GM12878 (cell line): ENCODE measurements around the gene LRP5. TPM values are rescaled to one million over a fixed set of nuclear protein-coding genes. Genes with fewer than 3 reads are reported as not detected.
A peak's percentile ranks its signal among the peaks of the same experiment; 100 is the strongest.

Experiments used
- ATAC-seq: fragments of 200-7000 bp; cut with Tn5 transposase; 3 replicates; pipeline ENCODE4 v1.9.1; 2020; ENCODE audit warnings: mild to moderate bottlenecking, moderate library complexity
- BruUV-seq: library from RNA; stranded (reverse); fragments of 400-500 nt; replicated peaks from 2 replicates; lab custom pipeline; 2021; lab: Mats Ljungman, UMichigan
- CTCF ChIA-PET: fragments of 300-600 bp; sonication (Branson Sonifier 250); formaldehyde crosslinking; extraction: SDS; loops from one replicate; lab custom pipeline; 2021; ENCODE audit warnings: inconsistent platforms; lab: Yijun Ruan, JAX
- POLR2A ChIA-PET: fragments of 350-600 bp; formaldehyde crosslinking; extraction: SDS; loops from one replicate; lab custom pipeline; 2021; ENCODE audit warnings: inconsistent platforms; lab: Charles Lee
- RAD21 ChIA-PET: fragments of 300-600 bp; sonication (Branson Sonifier 250); formaldehyde crosslinking; loops from one replicate; lab custom pipeline; 2023; ENCODE audit warnings: antibody characterized with exemption; ENCODE audit not compliant: unreplicated experiment; lab: Charles Lee
- SMC1A ChIA-PET: fragments of 300-600 bp; sonication (Branson Sonifier 250); formaldehyde crosslinking; loops from one replicate; lab custom pipeline; 2023; ENCODE audit not compliant: unreplicated experiment, uncharacterized antibody; lab: Charles Lee
- DNase-seq: peaks from one replicate; pipeline ENCODE4 v3.0.0-alpha.2; 2011; ENCODE audit warnings: low read depth, low spot score
- FAIRE-seq: peaks from 3 replicates; lab custom pipeline; 2011; peaks lifted over from hg19 to GRCh38; lab: Jason Lieb, UNC
- H2AFZ ChIP-seq: 2 replicates; pipeline ENCODE4 v1.6.0; 2011; ENCODE audit warnings: low read depth, low read length, control low read depth; ENCODE audit not compliant: control insufficient read depth
- H3K27ac ChIP-seq: 2 replicates; pipeline ENCODE4 v1.5.1; 2011; ENCODE audit warnings: control low read depth; ENCODE audit not compliant: control insufficient read depth, insufficient read depth
- H3K27me3 ChIP-seq, 2 experiments: replicated peaks in 1 of 2; 2 replicates each; pipeline versions ENCODE4 v1.6.0 to v1.6.1; 2011; ENCODE audit warnings: low read length in 1 of 2; ENCODE audit not compliant: control insufficient read depth in 2 of 2, insufficient read depth in 2 of 2
- H3K36me3 ChIP-seq, 2 experiments: 2 replicates each; pipeline ENCODE4 v1.5.1; 2011; ENCODE audit warnings: low read length in 1 of 2; ENCODE audit not compliant: control insufficient read depth in 2 of 2, insufficient read depth in 2 of 2
- H3K4me1 ChIP-seq: 2 replicates; pipeline ENCODE4 v1.6.1; 2011; ENCODE audit warnings: mild to moderate bottlenecking, low read length, moderate library complexity, mixed read lengths; ENCODE audit not compliant: control insufficient read depth, insufficient read depth
- H3K4me2 ChIP-seq: 2 replicates; pipeline ENCODE4 v1.6.0; 2011; ENCODE audit warnings: control low read depth; ENCODE audit not compliant: control insufficient read depth, insufficient read depth
- H3K4me3 ChIP-seq: fragments of 200-600 bp; sonication (generic); 2 replicates; pipeline ENCODE4 v1.5.1; 2016
- H3K79me2 ChIP-seq: 2 replicates; pipeline ENCODE4 v1.6.0; 2011; ENCODE audit warnings: low read length; ENCODE audit not compliant: control insufficient read depth, insufficient read depth
- H3K9ac ChIP-seq: 2 replicates; pipeline ENCODE4 v1.8.0; 2011; ENCODE audit warnings: low read length, control low read depth, mixed read lengths; ENCODE audit not compliant: control insufficient read depth, insufficient read depth
- H3K9me3 ChIP-seq: replicated peaks from 3 replicates; pipeline ENCODE4 v1.5.1; 2011; ENCODE audit warnings: mild to moderate bottlenecking, low read length; ENCODE audit not compliant: control insufficient read depth, insufficient read depth
- H4K20me1 ChIP-seq: 2 replicates; pipeline ENCODE4 v1.6.0; 2011; ENCODE audit not compliant: control insufficient read depth, insufficient read depth
- CHD2 ChIP-seq: IDR thresholded peaks from 2 replicates; pipeline ENCODE4 v1.6.1; 2011; ENCODE audit warnings: low read depth, low read length, improper control_type of control experiment, borderline replicate concordance
- EP300 ChIP-seq, 2 experiments: fragments of 150-350 bp in 1 of 2; IDR thresholded peaks; 2 replicates each; pipeline ENCODE4 v1.6.1; 2011 to 2012; ENCODE audit warnings: low read depth in 2 of 2, low read length in 2 of 2, borderline replicate concordance in 1 of 2, improper control_type of control experiment in 1 of 2, inconsistent platforms in 1 of 2; ENCODE audit not compliant: control insufficient read depth in 1 of 2
- IKZF1 ChIP-seq: fragments of 450-650 bp; conservative IDR thresholded peaks from 2 replicates; pipeline ENCODE4 v1.6.1; 2017; ENCODE audit warnings: antibody characterized with exemption, mild to moderate bottlenecking
- LARP7 ChIP-seq: fragments of 450-650 bp; IDR thresholded peaks from 2 replicates; pipeline ENCODE4 v1.6.1; 2017; ENCODE audit warnings: mild to moderate bottlenecking
- MLLT1 ChIP-seq: fragments of 450-650 bp; IDR thresholded peaks from 2 replicates; pipeline ENCODE4 v1.6.1; 2016; ENCODE audit warnings: mild to moderate bottlenecking
- MTA2 ChIP-seq: fragments of 450-650 bp; IDR thresholded peaks from 2 replicates; pipeline ENCODE4 v1.6.1; 2016; ENCODE audit warnings: low read depth, mild to moderate bottlenecking, moderate library complexity
- NFYA ChIP-seq: IDR thresholded peaks from 2 replicates; pipeline ENCODE4 v1.6.1; 2011; ENCODE audit warnings: low read depth, mild to moderate bottlenecking, low read length, improper control_type of control experiment, borderline replicate concordance
- NKRF ChIP-seq: fragments of 450-650 bp; conservative IDR thresholded peaks from 2 replicates; pipeline ENCODE4 v1.6.1; 2017; ENCODE audit warnings: mild to moderate bottlenecking, moderate library complexity
- NRF1 ChIP-seq: conservative IDR thresholded peaks from 2 replicates; pipeline ENCODE4 v1.6.1; 2011; ENCODE audit warnings: mild to moderate bottlenecking, low read depth, low read length, improper control_type of control experiment
- RELB ChIP-seq: fragments of 450-650 bp; IDR thresholded peaks from 2 replicates; pipeline ENCODE4 v1.6.1; 2017; ENCODE audit warnings: low read depth, mild to moderate bottlenecking, moderate library complexity
- TAF1 ChIP-seq: IDR thresholded peaks from 2 replicates; pipeline ENCODE4 v1.6.1; 2011; ENCODE audit warnings: mild to moderate bottlenecking, low read depth, low read length, borderline replicate concordance
- ZNF24 ChIP-seq: fragments of 450-650 bp; IDR thresholded peaks from 2 replicates; pipeline ENCODE4 v1.6.1; 2017; ENCODE audit warnings: antibody characterized with exemption, mild to moderate bottlenecking
- WGBS: methylation state at CpG from one replicate; pipeline ENCODE4 v1.1.6; 2016; ENCODE audit warnings: low lambda C conversion rate; ENCODE audit not compliant: insufficient replicate concordance, insufficient coverage; ENCODE audit errors: missing lambda C conversion rate; 5-methylcytosine and 5-hydroxymethylcytosine counted together
- in situ Hi-C: fragments of 300-500 bp; cut with MboI; formaldehyde crosslinking; loops from 9 replicates; pipeline ENCODE4 v1.14.3; 2018; ENCODE audit warnings: mixed read lengths
- intact Hi-C: fragments of 100-400 bp; cut with micrococcal nuclease; formaldehyde crosslinking; loops from one replicate; pipeline ENCODE4 v1.14.2; 2022; ENCODE audit not compliant: unreplicated experiment
- polyA plus RNA-seq, 11 experiments: library from polyadenylated mRNA; depleted of rRNA in 4 of 11; unstranded in 6 of 11; stranded (reverse) in 5 of 11; fragments of >200 nt; fragmentation: Nextera tagmentation in 4 of 11; fragmentation: Illumina TruSeq in 1 of 11; extraction: Ambion mirVana in 4 of 11; extraction: Trizol in 1 of 11; gene quantifications; 1 replicate in 1 of 11; 2 replicates in 10 of 11; pipeline versions ENCODE4 v1.2.1 to v1.2.3, GENCODE V29; 2011 to 2016; ENCODE audit warnings: inconsistent platforms in 2 of 11, missing spikeins in 2 of 11, low read depth in 1 of 11
- total RNA-seq, 4 experiments: library from RNA; depleted of rRNA in 3 of 4; stranded (reverse); fragments of >200 nt in 3 of 4; fragmentation: Illumina TruSeq in 1 of 4; extraction: Trizol in 1 of 4; gene quantifications; 2 replicates each; pipeline versions ENCODE4 v1.2.1 to v1.2.3, GENCODE V29; 2013 to 2021

The LRP5 gene
- total and polyA plus RNA-seq, 10 of the 15 experiments (the other 5 are each of a cell fraction or from before 2014, with no cell fraction given): 0.37 to 34.0 (median 6.6) TPM

DNA sequence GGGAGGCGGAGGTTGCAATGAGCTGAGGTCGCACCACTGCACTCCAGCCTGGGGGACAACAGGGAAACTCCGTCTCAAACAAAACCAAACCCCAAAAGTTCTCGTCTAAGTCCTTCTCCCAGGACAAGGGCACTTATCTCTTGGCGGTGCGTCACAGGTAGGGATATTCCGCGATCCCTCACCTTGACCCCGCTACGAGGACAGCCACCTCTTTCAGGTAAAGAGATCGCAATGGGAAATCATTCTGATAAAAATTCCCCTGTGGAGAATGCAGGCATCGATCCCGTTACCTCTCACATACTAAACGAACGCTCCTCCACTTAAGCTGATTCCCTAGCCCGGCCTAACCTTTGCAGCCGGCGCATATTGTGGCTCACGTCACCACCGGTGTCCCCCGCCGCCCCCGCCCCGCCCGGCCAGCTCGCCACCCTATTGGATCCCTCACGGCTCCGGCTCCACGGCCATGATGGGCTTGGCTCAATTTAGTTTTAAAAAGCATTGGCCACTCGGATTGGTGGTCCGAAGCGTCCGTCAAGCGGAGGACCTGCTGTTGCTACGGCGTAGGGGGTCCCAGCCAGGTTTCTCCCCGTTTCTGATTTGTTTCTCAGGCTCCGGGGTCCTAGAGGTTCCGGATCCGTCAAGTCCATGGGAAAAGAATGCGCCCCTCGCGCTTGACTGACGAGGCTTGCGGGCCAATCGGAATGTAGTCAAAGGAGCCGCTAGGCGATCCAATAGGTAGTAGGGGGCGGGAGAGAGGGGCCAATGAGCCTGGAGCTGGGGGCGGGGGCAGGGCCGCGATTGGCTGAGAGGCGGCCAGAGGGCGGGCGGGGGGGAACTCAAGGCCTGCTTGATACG, 147.7 kb downstream of the LRP5 start:
- BruUV-seq: TSS peak; percentile 99
- DNase-seq (peak; percentile 90), ATAC-seq (peak; percentile 93), FAIRE-seq (peak; percentile 94)
- ChIA-PET SMC1A (interaction anchor here (0.9 to 1.4 kb wide), 3 partner anchors 39 to 110 kb away, joined by 3 read pairs; no protein-coding TSS in a partner anchor), RAD21 (interaction anchor here (0.5 to 1.4 kb wide), 8 partner anchors 34 to 1915 kb away, joined by 3 to 7 read pairs (median 3); no protein-coding TSS in a partner anchor), POLR2A (interaction anchor here (0.6 to 1.0 kb wide), 5 partner anchors 31 to 696 kb away, joined by 3 to 6 read pairs (median 5); no protein-coding TSS in a partner anchor), CTCF (interaction anchor here (1.7 kb wide), 1 partner anchor 11 kb away, joined by 5 read pairs; no protein-coding TSS in a partner anchor)
- intact Hi-C loops: loop anchor here (5.0 to 10.0 kb wide), 2 partner anchors 193 to 435 kb away; no protein-coding TSS in a partner anchor
- peak overlapping the region; percentile 99 for H2AFZ ChIP-seq
- H3K9ac ChIP-seq: peak overlapping the region; percentile 95
- H3K27me3 ChIP-seq: no peaks in the 10 kb centered on the region
- in situ Hi-C loops: no loop called here
- peaks cover 10% of the 10 kb centered on the region for H4K20me1 ChIP-seq
- peaks cover 45% of the 10 kb centered on the region for H3K79me2 ChIP-seq
- no peaks in the 10 kb centered on the region for H3K9me3 ChIP-seq
- H3K4me1 ChIP-seq: peaks cover 2% of the 10 kb centered on the region; the same call in 1 of the 2 replicates
- WGBS: 6% methylated on average over 37 of the region's 56 CpGs
- H3K4me2 ChIP-seq: peak overlapping the region; percentile 90
- H3K27ac ChIP-seq: peak overlapping the region; percentile 97
- H3K4me3 ChIP-seq: peak overlapping the region; percentile 91
- no peaks in the 10 kb centered on the region; a peak in 1 of 4 replicates for H3K36me3 ChIP-seq
- TF ChIP-seq TAF1: no peak
- TF ChIP-seq NKRF: 0 out of 2 replicates have a peak, but pooled peaks have one; percentile 38
- TF ChIP-seq ZNF24: peak; percentile 99
- TF ChIP-seq EP300 (IDR thresholded peaks at IDR 0.05; ENCODE audit: borderline replicate concordance in 1 of 2, control insufficient read depth in 1 of 2, low read depth in 2 of 2, low read length in 2 of 2): peak in 1 of 2 experiments; percentile 70; a peak in 2 of 4 replicates
- TF ChIP-seq NFYA: peak; percentile 39; the same call in 1 of the 2 replicates
- TF ChIP-seq LARP7: peak; percentile 41; the same call in 1 of the 2 replicates
- peak; percentile 41; the same call in 1 of the 2 replicates for TF ChIP-seq RELB
- peak; percentile 30; the same call in 1 of the 2 replicates for TF ChIP-seq MTA2
- TF ChIP-seq NRF1: 0 out of 2 replicates have a peak, but pooled peaks have one; percentile 3
- peak; percentile 82; the same call in 1 of the 2 replicates for TF ChIP-seq CHD2
- peak; percentile 71 for TF ChIP-seq IKZF1
- peak; percentile 58; the same call in 1 of the 2 replicates for TF ChIP-seq MLLT1
